Motor neuron (in vitro differentiated cells): ENCODE data around the gene ATP8A2. TPM values are rescaled to one million over a fixed set of nuclear protein-coding genes. Genes with fewer than 3 reads are reported as not detected.

Experiments used
- ATAC-seq, 8 experiments: fragments of 200-7000 bp; cut with Tn5 transposase; replicated peaks in 6 of 8; 2 replicates each; pipeline ENCODE4 v1.8.0; 2021; ENCODE audit warnings: mild to moderate bottlenecking in 8 of 8, moderate library complexity in 8 of 8
- H3K27ac ChIP-seq, 2 donors: fragments of 250-450 bp; sonication (Bioruptor Pico); 2 replicates each; pipeline ENCODE4 v1.9.0; 2021; ENCODE audit warnings: antibody characterized with exemption in 2 of 2, mild to moderate bottlenecking in 2 of 2, moderate library complexity in 1 of 2
- H3K4me1 ChIP-seq, 2 donors: fragments of 250-450 bp; sonication (Bioruptor Pico); replicated peaks in 1 of 2; 2 replicates each; pipeline ENCODE4 v1.6.1; 2021; ENCODE audit warnings: antibody characterized with exemption in 2 of 2, mild to moderate bottlenecking in 2 of 2, moderate library complexity in 1 of 2
- H3K4me3 ChIP-seq, 5 donors: fragments of 250-450 bp; sonication (Bioruptor Pico); 2 replicates each; pipeline ENCODE4 v1.9.0; 2021; ENCODE audit warnings: antibody characterized with exemption in 5 of 5, mild to moderate bottlenecking in 5 of 5, moderate library complexity in 4 of 5
- WGBS, 10 experiments: fragments of 450-650 bp; shearing (Covaris generic); methylation state at CpG; one replicate each; pipeline ENCODE4 v1.0.0; 2022; 5-methylcytosine and 5-hydroxymethylcytosine counted together
- in situ Hi-C, 9 experiments: fragments of 400-800 bp; cut with MboI; loops; one replicate each; pipeline ENCODE4 v1.15.0; 2021; ENCODE audit warnings: low sequenced_read_pairs in 9 of 9, low pct_unique_long_range_greater_than_20kb in 2 of 9; ENCODE audit not compliant: unreplicated experiment in 9 of 9
- total RNA-seq, 8 experiments: library from RNA; unstranded; fragments of 300-600 nt; gene quantifications; 2 replicates each; pipeline versions ENCODE4 v1.2.3 to v1.2.4, GENCODE V29; 2022

ATP8A2 gene
- total RNA-seq, 8 experiments from 2014 or later = 0.10 to 13.8 (median 6.7) TPM

DNA sequence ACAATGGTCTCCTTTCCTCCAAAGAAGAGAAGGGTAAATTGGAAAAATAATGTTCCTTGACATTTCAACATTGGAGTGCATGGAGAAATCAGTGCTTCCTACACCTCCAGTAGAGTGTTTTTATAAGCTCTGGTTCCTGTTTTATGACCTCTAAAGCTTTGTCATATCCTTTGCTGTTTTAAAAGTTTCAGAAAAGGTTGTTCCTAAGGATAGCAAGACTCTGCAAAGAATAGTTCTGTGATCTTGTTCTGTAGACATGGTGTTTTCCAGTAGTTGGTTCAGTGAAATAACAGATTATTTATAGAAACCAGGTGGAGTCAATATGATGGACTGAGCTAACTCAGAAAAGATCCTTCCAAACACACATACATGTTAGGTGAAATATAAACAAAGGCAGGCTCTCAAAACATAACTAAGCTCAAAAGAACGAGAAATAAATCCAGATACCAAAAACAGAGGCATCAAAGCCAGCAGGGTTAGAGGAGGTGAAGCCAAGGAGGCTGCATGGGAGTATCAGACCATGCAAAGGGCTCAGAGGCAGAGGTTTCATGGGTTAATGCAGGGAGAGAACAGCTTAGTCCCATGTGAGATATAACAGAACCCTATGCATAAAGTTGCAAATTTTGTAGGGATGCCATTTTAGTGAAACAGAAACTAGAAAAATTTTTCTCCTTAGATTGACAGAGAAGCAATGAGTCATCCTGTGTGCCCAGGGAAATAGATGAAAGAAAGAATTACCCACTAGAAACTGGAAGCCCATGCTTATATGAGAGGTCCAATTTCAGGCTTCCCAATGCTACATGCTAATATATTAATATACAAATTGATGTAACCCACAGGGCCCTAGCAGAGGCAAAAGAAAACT lies 635.7 kb downstream of the ATP8A2 start:
- Histone ChIP-seq H3K4me1 (no peaks in the 10 kb centered on the region), H3K4me3 (no peak overlapping the region), H3K27ac (no peak overlapping the region)
- in situ Hi-C loops = no loop called here
- peak in 2 of 8 experiments; percentile 89 to 90 for ATAC-seq
- WGBS, 10 experiments = 0 to 60% (median 10%) methylated on average over 1 of the region's 1 CpG; no CpG with 5 or more reads in 2 of the 10 experiments

DNA sequence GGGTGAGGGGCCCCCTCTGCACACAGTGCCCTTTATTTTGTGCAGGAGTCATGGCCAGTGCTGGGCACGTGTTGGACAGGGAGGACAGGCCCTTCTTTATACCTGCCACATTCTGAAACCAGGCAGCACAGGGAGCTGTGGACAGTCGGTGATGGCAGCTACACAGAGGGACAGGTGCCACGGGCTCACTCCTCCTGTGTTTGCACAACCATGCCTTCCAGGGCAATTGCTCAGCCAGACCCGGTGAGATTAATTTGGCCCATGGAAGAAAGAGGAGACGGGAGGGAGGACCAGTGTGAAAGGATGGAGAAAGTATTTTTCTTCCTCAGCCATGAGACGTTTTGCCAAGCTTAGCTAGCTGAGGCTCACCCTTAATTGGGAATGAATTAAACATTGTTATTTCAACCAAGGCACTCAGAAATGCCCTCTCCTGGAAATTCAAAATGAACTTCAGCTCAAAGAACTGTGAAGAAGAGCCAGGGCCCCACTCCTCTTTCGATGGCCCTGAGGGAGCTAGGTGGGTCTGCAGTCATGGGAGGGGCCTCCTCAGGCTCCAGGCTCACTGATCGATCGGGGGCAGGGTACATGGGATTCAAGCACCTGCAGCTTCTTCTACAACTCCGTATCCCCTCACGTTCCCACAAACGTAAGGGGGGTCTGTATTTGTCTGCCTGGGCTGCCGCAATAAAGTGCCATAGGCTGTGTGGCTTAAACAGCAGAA lies 638.9 kb downstream of the ATP8A2 start:
- 20 to 95% (median 75%) methylated on average over 2 to 7 of the region's 13 CpGs; no CpG with 5 or more reads in 1 of the 10 experiments for WGBS, 10 experiments
- no peak for ATAC-seq
- in situ Hi-C loops = no loop called here

DNA sequence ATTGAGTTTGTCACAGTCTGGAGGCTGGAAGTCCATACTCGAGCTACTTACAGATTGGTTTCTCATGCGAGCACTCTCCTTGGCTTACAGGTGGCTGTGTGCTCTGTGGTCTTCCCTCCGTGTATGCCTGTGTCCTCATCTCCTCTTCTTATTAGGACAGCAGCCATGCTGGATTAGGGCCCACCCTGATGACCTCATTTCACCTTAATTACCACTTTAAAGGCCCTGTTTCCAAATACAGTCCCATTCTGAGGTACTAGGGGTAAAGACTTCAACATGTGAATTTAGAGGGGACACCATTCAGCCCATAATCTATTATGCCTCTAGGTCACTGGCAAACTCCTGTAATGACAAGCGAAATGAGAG lies 639.4 kb downstream of the ATP8A2 start:
- in situ Hi-C loops = no loop called here
- ATAC-seq = no peak

More for the DNA sequence above, 638.9 kb downstream of the ATP8A2 start:
- Histone ChIP-seq H3K4me3 (no peak overlapping the region), H3K4me1 (no peaks in the 10 kb centered on the region), H3K27ac (no peak overlapping the region)

DNA sequence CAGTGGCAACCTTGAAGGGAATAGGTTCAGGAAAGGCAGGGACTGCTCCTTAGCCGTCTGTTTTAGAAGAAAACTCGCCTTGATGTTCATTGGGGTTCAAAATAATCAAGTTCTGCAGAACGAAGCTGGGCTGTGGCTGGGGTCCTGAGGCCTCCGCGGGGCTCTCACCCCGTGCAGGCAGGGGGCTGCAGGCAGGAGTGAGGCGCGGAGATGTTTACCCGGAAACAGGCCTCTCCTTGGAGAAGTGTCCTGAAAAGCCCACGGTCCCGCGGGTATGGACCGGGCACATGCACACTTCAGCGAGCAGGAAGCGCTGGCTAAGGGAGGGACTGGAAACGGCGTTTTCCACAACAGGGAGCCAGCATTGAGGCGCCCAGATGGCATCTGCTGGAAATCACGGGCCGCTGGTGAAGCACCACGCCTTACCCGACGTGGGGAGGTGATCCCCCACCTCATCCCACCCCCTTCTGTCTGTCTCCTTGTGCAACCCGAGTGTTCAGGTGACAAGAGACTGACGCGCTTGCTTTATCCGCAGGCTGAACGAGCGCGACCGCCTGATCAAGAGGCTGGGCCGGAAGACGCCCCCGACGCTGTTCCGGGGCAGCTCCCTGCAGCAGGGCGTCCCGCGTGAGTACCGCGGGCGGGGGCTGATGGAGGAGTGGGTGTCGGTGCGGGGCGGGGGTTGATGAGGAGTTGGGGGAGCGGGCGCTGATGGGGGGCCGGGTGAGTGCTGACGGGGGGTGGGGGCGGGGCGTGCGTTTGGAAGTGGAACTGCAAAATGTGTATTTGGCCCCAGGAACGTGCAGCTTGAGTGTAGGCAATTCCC lies 640.4 kb downstream of the ATP8A2 start:
- H3K4me1 ChIP-seq = no peaks in the 10 kb centered on the region
- in situ Hi-C loops = no loop called here
- WGBS, 10 experiments = 10 to 97% (median 87%) methylated on average over 2 to 16 of the region's 53 CpGs; no CpG with 5 or more reads in 4 of the 10 experiments
- no peak overlapping the region for H3K27ac ChIP-seq
- H3K4me3 ChIP-seq = no peak overlapping the region
- peak in 3 of 8 experiments; percentile 28 to 52 (median 42) for ATAC-seq

More for the DNA sequence above, 639.4 kb downstream of the ATP8A2 start:
- 63 to 83% (median 79%) methylated on average over 1 to 4 of the region's 4 CpGs; no CpG with 5 or more reads in 4 of the 10 experiments for WGBS, 10 experiments
- Histone ChIP-seq H3K4me1 (no peaks in the 10 kb centered on the region), H3K27ac (no peak overlapping the region), H3K4me3 (no peak overlapping the region)

DNA sequence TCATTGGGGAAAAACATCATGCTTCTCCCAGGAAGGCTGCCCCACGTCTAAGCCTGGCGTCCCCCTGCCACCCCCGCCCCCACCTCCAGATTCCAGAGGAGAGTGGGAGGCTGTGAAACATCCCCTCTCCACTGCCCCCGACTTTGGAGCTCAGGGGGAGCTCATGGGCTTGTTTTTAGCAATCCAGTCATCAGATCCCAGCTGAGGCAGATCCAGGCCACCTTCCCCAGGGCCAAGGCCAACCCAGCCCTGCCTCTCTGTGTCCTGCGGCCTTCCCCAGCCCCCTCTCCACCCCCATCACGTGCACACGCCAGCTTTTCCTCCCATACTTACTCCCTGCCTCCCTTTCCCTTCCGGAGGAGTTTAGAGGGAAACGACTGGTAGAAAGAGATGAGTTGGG lies 641.2 kb downstream of the ATP8A2 start:
- no peak overlapping the region for H3K27ac ChIP-seq

DNA sequence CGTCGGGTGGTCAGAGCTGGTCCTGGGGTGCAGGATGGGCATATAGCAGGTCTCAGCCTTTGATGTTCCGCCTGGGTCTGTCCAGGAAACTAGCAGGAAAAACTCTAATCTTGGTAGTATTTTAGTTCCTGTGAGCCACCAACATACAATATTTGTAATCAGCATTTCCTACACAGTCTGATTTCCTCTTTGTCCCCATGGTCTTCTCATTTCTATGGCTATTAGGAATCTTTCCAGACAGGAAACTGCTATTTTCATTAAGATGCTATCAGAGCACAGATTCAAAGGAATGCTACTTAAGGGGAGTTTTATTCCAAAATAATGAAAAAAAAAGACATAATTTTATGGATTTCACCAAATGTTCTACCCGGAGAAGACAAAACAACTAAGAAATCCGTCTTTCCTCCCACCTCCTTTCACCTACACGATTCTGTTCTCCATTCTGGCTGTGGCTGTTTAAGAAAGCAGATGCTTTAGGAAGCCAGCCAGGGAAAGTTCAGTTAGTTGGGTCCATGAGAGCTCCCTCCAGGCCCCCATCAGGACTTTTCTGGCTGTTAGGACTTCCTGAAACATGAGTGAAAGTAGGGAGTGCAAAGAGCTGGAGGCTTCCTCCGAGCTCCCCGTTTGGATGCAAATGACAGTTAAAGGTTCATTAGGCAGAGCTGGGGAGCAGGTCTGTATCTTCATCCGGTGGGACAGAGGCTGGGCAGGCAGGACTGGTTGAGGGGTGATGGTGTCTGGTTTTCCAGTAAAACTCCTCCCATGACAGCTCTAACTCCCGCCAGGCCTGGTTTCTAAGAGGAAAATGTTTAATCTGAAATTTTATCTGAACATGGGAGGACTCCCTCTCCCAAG lies 643.7 kb downstream of the ATP8A2 start:
- Histone ChIP-seq H3K27ac (no peak overlapping the region), H3K4me3 (no peak overlapping the region), H3K4me1 (no peaks in the 10 kb centered on the region)
- ATAC-seq = no peak
- in situ Hi-C loops = no loop called here
- WGBS, 10 experiments = 60 to 94% (median 73%) methylated on average over 1 to 10 of the region's 10 CpGs

More for the DNA sequence above, 641.2 kb downstream of the ATP8A2 start:
- no peak for ATAC-seq
- H3K4me3 ChIP-seq = no peak overlapping the region
- in situ Hi-C loops = no loop called here
- no peaks in the 10 kb centered on the region for H3K4me1 ChIP-seq
- 62 to 80% methylated on average over 1 to 2 of the region's 9 CpGs; no CpG with 5 or more reads in 8 of the 10 experiments for WGBS, 10 experiments

DNA sequence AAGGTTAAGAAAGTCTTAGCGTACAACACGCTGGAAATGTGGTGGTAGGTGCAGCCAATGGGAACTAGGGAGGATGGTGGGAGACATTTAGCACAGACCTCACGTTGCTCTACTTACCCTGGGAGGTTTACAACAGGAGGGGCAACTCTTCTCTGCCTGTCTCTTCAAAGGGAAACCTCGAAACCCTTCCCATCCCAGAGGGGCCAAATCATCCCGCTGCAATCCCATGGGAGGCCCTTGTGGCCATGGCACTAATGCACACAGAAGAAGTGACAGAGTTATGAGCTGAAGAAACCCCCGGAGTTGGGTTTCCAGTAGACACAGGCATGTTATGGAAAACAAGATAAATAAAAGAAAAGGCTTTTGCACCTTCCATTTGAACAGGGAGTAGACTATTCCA lies 644.4 kb downstream of the ATP8A2 start:
- no peak for ATAC-seq
- in situ Hi-C loops = no loop called here
- WGBS, 10 experiments = 50 to 100% (median 82%) methylated on average over 1 to 6 of the region's 6 CpGs; no CpG with 5 or more reads in 2 of the 10 experiments
- Histone ChIP-seq H3K4me1 (no peaks in the 10 kb centered on the region), H3K27ac (no peak overlapping the region), H3K4me3 (no peak overlapping the region)

DNA sequence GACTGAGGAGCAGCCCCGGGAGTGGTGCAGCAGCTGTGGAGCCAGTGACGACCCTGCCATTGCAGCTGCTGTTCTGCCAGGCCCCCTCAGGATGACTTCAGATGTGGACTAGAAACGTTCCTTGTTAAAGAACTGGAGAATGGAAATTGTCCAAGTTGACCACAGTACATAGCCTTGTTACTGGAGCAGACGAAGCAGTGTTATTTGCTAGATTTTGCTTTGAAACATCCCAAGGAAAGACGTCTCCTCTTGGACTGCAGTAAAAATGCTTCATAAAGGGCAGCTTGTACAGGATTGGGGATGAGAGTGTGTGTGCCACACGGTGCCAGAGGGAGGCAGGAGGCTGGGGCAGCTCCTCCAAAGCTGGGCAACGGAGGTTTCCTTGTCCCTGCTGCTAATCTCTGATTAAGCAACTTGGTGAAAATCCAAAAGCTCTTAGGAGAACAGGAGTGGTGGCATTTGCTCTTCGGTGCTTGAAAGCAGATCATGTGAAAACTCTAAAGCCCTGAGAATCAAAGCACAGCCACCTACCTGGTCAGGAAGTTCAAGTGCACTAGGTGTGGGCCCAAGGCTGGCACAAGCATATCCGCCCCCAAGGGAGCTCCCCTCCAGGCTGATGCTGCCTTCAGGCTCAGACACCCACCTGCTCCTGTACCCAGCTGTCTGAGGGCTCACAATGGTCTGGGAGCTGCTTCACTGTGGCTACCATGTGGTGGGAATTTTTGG lies 645.6 kb downstream of the ATP8A2 start:
- in situ Hi-C loops = no loop called here
- H3K4me3 ChIP-seq = no peak overlapping the region
- no peak for ATAC-seq
- no peak overlapping the region for H3K27ac ChIP-seq
- H3K4me1 ChIP-seq = peaks cover 10% of the 10 kb centered on the region in 2 donors
- WGBS, 10 experiments = 29 to 94% (median 53%) methylated on average over 1 to 7 of the region's 9 CpGs; no CpG with 5 or more reads in 2 of the 10 experiments

DNA sequence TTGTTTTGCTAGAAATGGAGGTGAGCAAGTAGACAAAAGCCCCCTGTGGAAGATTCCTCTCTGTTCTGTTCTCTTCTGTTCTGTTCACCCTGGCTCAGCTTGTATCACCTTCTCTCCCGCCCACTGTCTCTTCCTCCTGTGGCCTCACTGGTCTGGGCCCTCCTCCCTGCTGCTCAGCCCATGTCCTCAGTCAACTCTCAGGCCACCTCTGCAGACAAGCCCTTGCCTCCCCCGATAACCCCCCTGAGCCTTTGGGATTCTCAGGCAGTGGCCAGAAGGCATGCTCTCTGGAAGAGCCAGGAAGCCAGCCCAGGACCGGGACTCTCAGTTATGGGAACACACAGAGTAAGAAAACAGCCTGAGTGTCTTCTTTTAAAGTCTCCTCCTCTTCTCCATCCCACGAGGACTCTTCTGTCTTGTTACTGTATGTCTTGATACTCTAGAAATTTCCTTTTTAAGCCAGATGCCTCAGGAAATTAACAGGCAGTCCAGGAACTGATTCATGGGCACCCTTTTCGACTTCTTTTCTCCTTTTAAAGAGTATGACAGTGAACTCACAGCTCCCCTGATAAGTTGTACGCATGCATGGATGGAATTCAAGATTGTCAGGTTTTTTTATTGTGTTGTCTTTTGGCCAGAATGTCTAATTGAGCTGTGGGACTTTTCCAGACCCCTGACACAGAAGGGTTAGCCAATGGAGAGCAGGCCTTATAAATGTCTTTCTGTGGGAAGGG lies 646.3 kb downstream of the ATP8A2 start:
- in situ Hi-C loops = no loop called here
- 61 to 89% (median 76%) methylated on average over 1 to 6 of the region's 6 CpGs; no CpG with 5 or more reads in 2 of the 10 experiments for WGBS, 10 experiments

DNA sequence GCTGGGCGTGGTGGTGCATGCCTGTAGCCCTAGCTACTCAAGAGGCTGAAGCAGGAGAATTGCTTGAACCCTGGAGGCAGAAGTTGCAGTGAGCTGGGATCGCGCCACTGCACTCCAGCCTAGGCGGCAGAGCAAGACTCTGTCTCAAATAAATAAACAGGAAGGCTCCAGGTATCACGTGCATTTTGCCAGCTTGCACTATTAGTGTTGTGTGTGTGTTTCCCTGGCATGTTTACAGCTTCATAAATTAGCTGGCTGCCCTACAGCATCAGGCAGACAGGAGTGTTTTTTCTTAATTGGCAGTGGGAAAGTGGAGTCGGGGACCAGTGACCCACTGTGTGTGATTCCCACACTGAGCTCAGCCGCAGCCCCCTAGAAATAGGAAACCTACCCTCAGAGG lies 647.5 kb downstream of the ATP8A2 start:
- Histone ChIP-seq H3K4me1 (peaks cover 27% of the 10 kb centered on the region in 2 donors), H3K4me3 (no peak overlapping the region), H3K27ac (no peak overlapping the region)
- WGBS, 10 experiments = 80 to 100% (median 92%) methylated on average over 1 to 4 of the region's 7 CpGs; no CpG with 5 or more reads in 5 of the 10 experiments
- ATAC-seq = no peak
- in situ Hi-C loops = no loop called here

More for the DNA sequence above, 646.3 kb downstream of the ATP8A2 start:
- Histone ChIP-seq H3K4me1 (peaks cover 16 to 17% of the 10 kb centered on the region in 2 donors), H3K4me3 (no peak overlapping the region), H3K27ac (no peak overlapping the region)
- no peak for ATAC-seq
